ENCODE results near the gene GNAO1.

Gene GNAO1

GRCh38 chr16:56336711-56337110 is 145.4 kb downstream of the GNAO1 start:
- no peaks in the 10 kb centered on the region for H3K4me1 ChIP-seq (ENCODE audit: control insufficient read depth, insufficient read depth, low read length)
- H3K27ac ChIP-seq (ENCODE audit: extremely low read depth, low read depth, low read length), result no peak overlapping the region
- no peaks in the 10 kb centered on the region for H3K9me3 ChIP-seq (ENCODE audit: control insufficient read depth, insufficient read depth, low read depth, low read length)
- TF ChIP-seq ZNF23 (tag by site-specific recombination; IDR thresholded peaks at IDR 0.05; ENCODE audit: borderline replicate concordance), result no peak
- TF ChIP-seq TCF7L2 (IDR thresholded peaks at IDR 0.05; ENCODE audit: borderline replicate concordance, low read depth, low read length), result no peak
- TF ChIP-seq, protein P1, sequence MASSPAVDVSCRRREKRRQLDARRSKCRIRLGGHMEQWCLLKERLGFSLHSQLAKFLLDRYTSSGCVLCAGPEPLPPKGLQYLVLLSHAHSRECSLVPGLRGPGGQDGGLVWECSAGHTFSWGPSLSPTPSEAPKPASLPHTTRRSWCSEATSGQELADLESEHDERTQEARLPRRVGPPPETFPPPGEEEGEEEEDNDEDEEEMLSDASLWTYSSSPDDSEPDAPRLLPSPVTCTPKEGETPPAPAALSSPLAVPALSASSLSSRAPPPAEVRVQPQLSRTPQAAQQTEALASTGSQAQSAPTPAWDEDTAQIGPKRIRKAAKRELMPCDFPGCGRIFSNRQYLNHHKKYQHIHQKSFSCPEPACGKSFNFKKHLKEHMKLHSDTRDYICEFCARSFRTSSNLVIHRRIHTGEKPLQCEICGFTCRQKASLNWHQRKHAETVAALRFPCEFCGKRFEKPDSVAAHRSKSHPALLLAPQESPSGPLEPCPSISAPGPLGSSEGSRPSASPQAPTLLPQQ (tag by site-specific recombination; IDR thresholded peaks at IDR 0.05), result no peak
- no peak for TF ChIP-seq SP7 (tag by site-specific recombination; IDR thresholded peaks at IDR 0.05)
- no peak for TF ChIP-seq ZNF404 (tag by site-specific recombination; IDR thresholded peaks at IDR 0.05)
- TF ChIP-seq ZNF292 (tag by site-specific recombination; IDR thresholded peaks at IDR 0.05; ENCODE audit: borderline replicate concordance, low read depth), result no peak
- TF ChIP-seq ZNF10 (tag by site-specific recombination; IDR thresholded peaks at IDR 0.05), result no peak
- TF ChIP-seq ZNF221 (tag by site-specific recombination; IDR thresholded peaks at IDR 0.05; ENCODE audit: borderline replicate concordance), result no peak
- TF ChIP-seq, protein P2, sequence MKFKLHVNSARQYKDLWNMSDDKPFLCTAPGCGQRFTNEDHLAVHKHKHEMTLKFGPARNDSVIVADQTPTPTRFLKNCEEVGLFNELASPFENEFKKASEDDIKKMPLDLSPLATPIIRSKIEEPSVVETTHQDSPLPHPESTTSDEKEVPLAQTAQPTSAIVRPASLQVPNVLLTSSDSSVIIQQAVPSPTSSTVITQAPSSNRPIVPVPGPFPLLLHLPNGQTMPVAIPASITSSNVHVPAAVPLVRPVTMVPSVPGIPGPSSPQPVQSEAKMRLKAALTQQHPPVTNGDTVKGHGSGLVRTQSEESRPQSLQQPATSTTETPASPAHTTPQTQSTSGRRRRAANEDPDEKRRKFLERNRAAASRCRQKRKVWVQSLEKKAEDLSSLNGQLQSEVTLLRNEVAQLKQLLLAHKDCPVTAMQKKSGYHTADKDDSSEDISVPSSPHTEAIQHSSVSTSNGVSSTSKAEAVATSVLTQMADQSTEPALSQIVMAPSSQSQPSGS (tag by site-specific recombination; IDR thresholded peaks at IDR 0.05; ENCODE audit: low read depth), result no peak
- no peak for TF ChIP-seq ZNF280C (tag by site-specific recombination; IDR thresholded peaks at IDR 0.05)
- TF ChIP-seq KLF10 (tag by site-specific recombination; IDR thresholded peaks at IDR 0.05), result no peak
- H3K36me3 ChIP-seq (ENCODE audit: control insufficient read depth in 2 of 2, insufficient read depth in 1 of 2, low read length in 2 of 2), result no peaks in the 10 kb centered on the region
- ChIA-PET POLR2A (no interaction called here), CTCF (interaction anchor here (1.0 kb wide), 1 partner anchor 20 kb away, joined by 3 read pairs; no protein-coding TSS in a partner anchor)
- H3K4me3 ChIP-seq (ENCODE audit: low read depth, low read length), result no peak overlapping the region

DNA sequence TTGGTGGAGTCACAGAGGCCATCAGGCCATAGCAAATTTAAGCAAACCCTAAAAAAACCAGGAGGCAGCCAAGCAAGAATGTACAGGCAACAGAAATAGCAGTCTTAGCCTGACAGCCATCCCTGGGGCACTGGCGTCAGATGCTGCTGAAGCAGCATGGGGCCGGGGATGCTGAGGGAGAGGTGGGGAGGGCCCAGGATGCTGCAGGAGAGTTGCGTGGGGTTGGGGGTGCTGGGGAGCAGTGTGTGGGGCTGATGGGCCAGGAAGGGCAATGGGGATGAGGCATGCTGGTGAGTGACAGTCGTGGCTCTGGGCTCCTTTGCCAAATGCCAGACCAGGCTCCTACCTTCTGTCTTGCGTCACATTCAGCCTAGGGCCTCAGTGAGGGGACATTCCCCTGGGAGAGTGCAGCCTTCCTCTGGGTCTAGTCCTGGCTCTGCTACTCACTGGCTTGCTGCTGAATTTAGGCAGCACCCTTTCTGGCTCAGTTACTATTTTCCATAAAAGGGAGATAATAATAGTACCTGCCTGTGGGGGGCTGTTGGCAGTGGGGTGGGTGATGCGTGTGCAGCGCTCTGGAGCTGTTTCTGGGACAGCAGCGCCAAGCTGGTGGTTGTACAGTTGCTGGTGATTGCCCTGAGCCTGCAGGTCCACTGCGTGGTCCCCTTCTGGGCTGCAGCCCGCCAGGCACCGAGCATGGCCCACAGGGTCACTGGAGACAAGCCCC is 146.0 kb downstream of the GNAO1 start:
- TF ChIP-seq ZNF488 (tag by site-specific recombination; IDR thresholded peaks at IDR 0.05) (no peak), ZBTB1 (tag by site-specific recombination; IDR thresholded peaks at IDR 0.05) (no peak), ZNF239 (tag by site-specific recombination; IDR thresholded peaks at IDR 0.05) (no peak), ZNF76 (tag by site-specific recombination; IDR thresholded peaks at IDR 0.05; ENCODE audit: borderline replicate concordance, low read depth) (no peak), ZNF48 (tag by site-specific recombination; IDR thresholded peaks at IDR 0.05) (no peak), ZNF791 (tag by site-specific recombination; IDR thresholded peaks at IDR 0.05) (no peak)
- TF ChIP-seq, protein P3, sequence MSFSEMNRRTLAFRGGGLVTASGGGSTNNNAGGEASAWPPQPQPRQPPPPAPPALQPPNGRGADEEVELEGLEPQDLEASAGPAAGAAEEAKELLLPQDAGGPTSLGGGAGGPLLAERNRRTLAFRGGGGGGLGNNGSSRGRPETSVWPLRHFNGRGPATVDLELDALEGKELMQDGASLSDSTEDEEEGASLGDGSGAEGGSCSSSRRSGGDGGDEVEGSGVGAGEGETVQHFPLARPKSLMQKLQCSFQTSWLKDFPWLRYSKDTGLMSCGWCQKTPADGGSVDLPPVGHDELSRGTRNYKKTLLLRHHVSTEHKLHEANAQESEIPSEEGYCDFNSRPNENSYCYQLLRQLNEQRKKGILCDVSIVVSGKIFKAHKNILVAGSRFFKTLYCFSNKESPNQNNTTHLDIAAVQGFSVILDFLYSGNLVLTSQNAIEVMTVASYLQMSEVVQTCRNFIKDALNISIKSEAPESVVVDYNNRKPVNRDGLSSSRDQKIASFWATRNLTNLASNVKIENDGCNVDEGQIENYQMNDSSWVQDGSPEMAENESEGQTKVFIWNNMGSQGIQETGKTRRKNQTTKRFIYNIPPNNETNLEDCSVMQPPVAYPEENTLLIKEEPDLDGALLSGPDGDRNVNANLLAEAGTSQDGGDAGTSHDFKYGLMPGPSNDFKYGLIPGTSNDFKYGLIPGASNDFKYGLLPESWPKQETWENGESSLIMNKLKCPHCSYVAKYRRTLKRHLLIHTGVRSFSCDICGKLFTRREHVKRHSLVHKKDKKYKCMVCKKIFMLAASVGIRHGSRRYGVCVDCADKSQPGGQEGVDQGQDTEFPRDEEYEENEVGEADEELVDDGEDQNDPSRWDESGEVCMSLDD (tag by site-specific recombination; IDR thresholded peaks at IDR 0.05), result no peak
- Histone ChIP-seq H3K36me3 (ENCODE audit: control insufficient read depth in 2 of 2, insufficient read depth in 1 of 2, low read length in 2 of 2) (no peaks in the 10 kb centered on the region), H3K27ac (ENCODE audit: extremely low read depth, low read depth, low read length) (no peak overlapping the region), H3K4me3 (ENCODE audit: low read depth, low read length) (no peak overlapping the region), H3K9me3 (ENCODE audit: control insufficient read depth, insufficient read depth, low read depth, low read length) (no peaks in the 10 kb centered on the region), H3K4me1 (ENCODE audit: control insufficient read depth, insufficient read depth, low read length) (no peaks in the 10 kb centered on the region)
- POLR2A ChIA-PET, result no interaction called here
- CTCF ChIA-PET, result interaction anchor here (0.6 to 1.0 kb wide), 2 partner anchors 19 to 762 kb away, joined by 3 to 4 read pairs; no protein-coding TSS in a partner anchor

All from HEK293 (cell line).